A673 (cell line): ENCODE data around the gene AIP.

ENCODE experiments used
- CTCF ChIP-seq: fragments of 300-800, 200-600 bp; sonication (generic); conservative IDR thresholded peaks from 2 replicates; pipeline ENCODE4 v1.5.1; 2017; ENCODE audit warnings: low read depth, mild to moderate bottlenecking, antibody characterized with exemption, low read length, moderate library complexity, mixed read lengths
- EZH2 ChIP-seq: fragments of 200-600 bp; sonication (generic); IDR thresholded peaks from 2 replicates; pipeline ENCODE4 v1.6.1; 2017; ENCODE audit warnings: borderline replicate concordance, low read depth, mild to moderate bottlenecking, mixed read lengths, antibody characterized with exemption, low read length; ENCODE audit not compliant: poor library complexity, severe bottlenecking

- TF ChIP-seq CTCF (no peak), EZH2 (no peak)
Measured at GRCh38 chr11:67489885-67490726, 7.3 kb downstream of the AIP start.
